Hepatocyte (in vitro differentiated cells): Measurements from ENCODE around the gene USP11. TPM values are rescaled to one million over a fixed set of nuclear protein-coding genes. Genes with fewer than 3 reads are reported as not detected.

Experiments used
- DNase-seq: peaks from one replicate; pipeline ENCODE4 v3.0.0-alpha.2; 2016; ENCODE audit warnings: low spot score
- H2AFZ ChIP-seq: fragments of 200-600 bp; sonication (generic); 2 replicates; pipeline ENCODE4 v1.6.0; 2016; ENCODE audit warnings: antibody characterized with exemption, mild to moderate bottlenecking
- H3K27ac ChIP-seq: fragments of 200-600 bp; sonication (generic); 2 replicates; pipeline ENCODE4 v1.5.1; 2016; ENCODE audit warnings: mild to moderate bottlenecking
- H3K27me3 ChIP-seq: fragments of 200-600 bp; sonication (generic); 2 replicates; pipeline ENCODE4 v1.6.1; 2016
- H3K36me3 ChIP-seq: fragments of 200-600 bp; sonication (generic); replicated peaks from 2 replicates; pipeline ENCODE4 v1.5.1; 2016; ENCODE audit warnings: low read depth; ENCODE audit not compliant: insufficient read depth
- H3K4me1 ChIP-seq: fragments of 200-600 bp; sonication (generic); 2 replicates; pipeline ENCODE4 v1.5.1; 2016; ENCODE audit warnings: mild to moderate bottlenecking, moderate library complexity; ENCODE audit not compliant: insufficient read depth
- H3K4me2 ChIP-seq: fragments of 200-600 bp; sonication (generic); 2 replicates; pipeline ENCODE4 v1.6.0; 2016
- H3K4me3 ChIP-seq: fragments of 200-600 bp; sonication (generic); 2 replicates; pipeline ENCODE4 v1.5.1; 2016; ENCODE audit warnings: mild to moderate bottlenecking
- H3K79me2 ChIP-seq: fragments of 200-600 bp; sonication (generic); 2 replicates; pipeline ENCODE4 v1.6.0; 2017; ENCODE audit warnings: mild to moderate bottlenecking
- H3K9me2 ChIP-seq: fragments of 200-600 bp; sonication (generic); replicated peaks from 2 replicates; pipeline ENCODE4 v1.6.0; 2017; ENCODE audit warnings: mild to moderate bottlenecking; ENCODE audit not compliant: insufficient read depth
- H3K9me3 ChIP-seq: fragments of 200-600 bp; sonication (generic); 2 replicates; pipeline ENCODE4 v1.5.1; 2016; ENCODE audit warnings: low read depth, mild to moderate bottlenecking
- H4K20me1 ChIP-seq: fragments of 200-600 bp; sonication (generic); 2 replicates; pipeline ENCODE4 v1.6.0; 2016; ENCODE audit warnings: mild to moderate bottlenecking; ENCODE audit not compliant: insufficient read depth, poor library complexity, severe bottlenecking
- EZH2 ChIP-seq: fragments of 200-600 bp; sonication (generic); IDR thresholded peaks from 2 replicates; pipeline ENCODE4 v1.6.1; 2016; ENCODE audit warnings: antibody characterized with exemption, mild to moderate bottlenecking, borderline replicate concordance
- EZH2phosphoT487 ChIP-seq: fragments of 200-600 bp; sonication (generic); IDR thresholded peaks from one replicate; pipeline ENCODE4 v1.6.1; 2018; ENCODE audit warnings: antibody characterized with exemption, mild to moderate bottlenecking, low read depth, moderate library complexity; ENCODE audit not compliant: unreplicated experiment, severe bottlenecking
- WGBS: methylation state at CpG from one replicate; pipeline ENCODE4 v1.1.6; 2016; ENCODE audit warnings: low lambda C conversion rate; ENCODE audit errors: missing lambda C conversion rate; 5-methylcytosine and 5-hydroxymethylcytosine counted together
- polyA plus RNA-seq: library from polyadenylated mRNA; unstranded; fragments of >200 nt; fragmentation: Nextera tagmentation; extraction: Ambion mirVana; gene quantifications from 2 replicates; pipeline ENCODE4 v1.2.1, GENCODE V29; 2016
- total RNA-seq: library from RNA; depleted of rRNA; stranded (reverse); fragments of >200 nt; gene quantifications from 2 replicates; pipeline ENCODE4 v1.2.3, GENCODE V29; 2014
- TF ChIP-seq, protein P1 (sequence below): fragments of 200-600 bp; sonication (generic); IDR thresholded peaks from 2 replicates; pipeline ENCODE4 v1.5.1; 2016; ENCODE audit warnings: antibody characterized with exemption, mild to moderate bottlenecking; ENCODE audit not compliant: poor library complexity

USP11 gene
- total and polyA plus RNA-seq, 2 experiments from 2014 or later, result 89.2 to 199 TPM

GRCh38 chrX:47198026-47198686 lies 34.7 kb upstream of the USP11 start:
- WGBS, result 73% methylated on average over 10 of the region's 10 CpGs
- no peaks in the 10 kb centered on the region for H3K9me2 ChIP-seq
- no peaks in the 10 kb centered on the region for H3K36me3 ChIP-seq
- H3K27me3 ChIP-seq, result no peaks in the 10 kb centered on the region
- no peaks in the 10 kb centered on the region for H3K9me3 ChIP-seq
- peaks cover 47% of the 10 kb centered on the region for H4K20me1 ChIP-seq
- TF ChIP-seq EZH2 (no peak), EZH2phosphoT487 (no peak)
- TF ChIP-seq, protein P1, sequence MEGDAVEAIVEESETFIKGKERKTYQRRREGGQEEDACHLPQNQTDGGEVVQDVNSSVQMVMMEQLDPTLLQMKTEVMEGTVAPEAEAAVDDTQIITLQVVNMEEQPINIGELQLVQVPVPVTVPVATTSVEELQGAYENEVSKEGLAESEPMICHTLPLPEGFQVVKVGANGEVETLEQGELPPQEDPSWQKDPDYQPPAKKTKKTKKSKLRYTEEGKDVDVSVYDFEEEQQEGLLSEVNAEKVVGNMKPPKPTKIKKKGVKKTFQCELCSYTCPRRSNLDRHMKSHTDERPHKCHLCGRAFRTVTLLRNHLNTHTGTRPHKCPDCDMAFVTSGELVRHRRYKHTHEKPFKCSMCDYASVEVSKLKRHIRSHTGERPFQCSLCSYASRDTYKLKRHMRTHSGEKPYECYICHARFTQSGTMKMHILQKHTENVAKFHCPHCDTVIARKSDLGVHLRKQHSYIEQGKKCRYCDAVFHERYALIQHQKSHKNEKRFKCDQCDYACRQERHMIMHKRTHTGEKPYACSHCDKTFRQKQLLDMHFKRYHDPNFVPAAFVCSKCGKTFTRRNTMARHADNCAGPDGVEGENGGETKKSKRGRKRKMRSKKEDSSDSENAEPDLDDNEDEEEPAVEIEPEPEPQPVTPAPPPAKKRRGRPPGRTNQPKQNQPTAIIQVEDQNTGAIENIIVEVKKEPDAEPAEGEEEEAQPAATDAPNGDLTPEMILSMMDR, result no peak
- no peak for DNase-seq
- H2AFZ ChIP-seq, result no peak overlapping the region
- H3K4me2 ChIP-seq, result peak overlapping the region; percentile 95
- peaks cover 84% of the 10 kb centered on the region for H3K79me2 ChIP-seq
- no peak overlapping the region for H3K4me3 ChIP-seq
- H3K27ac ChIP-seq, result no peak overlapping the region
- peaks cover 43% of the 10 kb centered on the region for H3K4me1 ChIP-seq

DNA sequence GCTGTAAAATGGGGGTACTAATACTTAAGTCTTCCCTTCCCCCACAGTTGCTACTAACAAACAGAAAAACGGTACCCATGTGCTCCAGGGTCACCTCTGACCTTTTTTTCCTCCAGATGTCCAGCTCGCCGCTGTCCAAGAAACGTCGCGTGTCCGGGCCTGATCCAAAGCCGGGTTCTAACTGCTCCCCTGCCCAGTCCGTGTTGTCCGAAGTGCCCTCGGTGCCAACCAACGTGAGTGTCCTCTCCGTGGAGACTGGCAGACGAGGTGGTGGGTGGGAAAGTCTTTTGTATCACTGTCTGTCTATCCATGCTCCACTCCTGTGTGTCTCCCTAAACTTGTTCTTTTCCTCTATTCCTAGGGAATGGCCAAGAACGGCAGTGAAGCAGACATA lies 34.1 kb upstream of the USP11 start:
- 94% methylated on average over 15 of the region's 15 CpGs for WGBS

DNA sequence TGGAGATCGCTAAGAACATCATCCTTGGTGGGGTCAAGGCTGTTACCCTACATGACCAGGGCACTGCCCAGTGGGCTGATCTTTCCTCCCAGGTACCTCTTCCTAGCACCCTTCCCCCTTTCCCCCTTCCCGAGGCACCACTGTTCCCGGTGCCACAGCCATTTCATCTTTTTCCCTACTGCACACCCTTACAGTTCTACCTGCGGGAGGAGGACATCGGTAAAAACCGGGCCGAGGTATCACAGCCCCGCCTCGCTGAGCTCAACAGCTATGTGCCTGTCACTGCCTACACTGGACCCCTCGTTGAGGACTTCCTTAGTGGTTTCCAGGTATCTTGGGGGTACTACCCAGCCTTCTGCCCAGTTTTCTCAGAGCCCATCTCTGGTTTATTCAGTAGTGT lies 33.5 kb upstream of the USP11 start:
- H3K4me1 ChIP-seq, result peaks cover 43% of the 10 kb centered on the region
- H3K79me2 ChIP-seq, result peaks cover 79% of the 10 kb centered on the region
- no peaks in the 10 kb centered on the region for H3K27me3 ChIP-seq
- no peak overlapping the region for H3K27ac ChIP-seq
- WGBS, result 96% methylated on average over 10 of the region's 10 CpGs
- no peak for TF ChIP-seq EZH2phosphoT487
- H3K9me2 ChIP-seq, result no peaks in the 10 kb centered on the region
- no peaks in the 10 kb centered on the region for H3K36me3 ChIP-seq
- peaks cover 47% of the 10 kb centered on the region for H4K20me1 ChIP-seq
- H3K4me2 ChIP-seq, result no peak overlapping the region
- H3K9me3 ChIP-seq, result no peaks in the 10 kb centered on the region
- H2AFZ ChIP-seq, result no peak overlapping the region
- DNase-seq, result no peak
- H3K4me3 ChIP-seq, result no peak overlapping the region

More for the DNA sequence above, 34.1 kb upstream of the USP11 start:
- Histone ChIP-seq H3K27ac (no peak overlapping the region), H3K27me3 (no peaks in the 10 kb centered on the region), H3K79me2 (peaks cover 84% of the 10 kb centered on the region), H3K36me3 (no peaks in the 10 kb centered on the region), H3K4me3 (no peak overlapping the region), H3K4me1 (peaks cover 43% of the 10 kb centered on the region), H3K9me2 (no peaks in the 10 kb centered on the region), H2AFZ (no peak overlapping the region), H3K9me3 (no peaks in the 10 kb centered on the region), H3K4me2 (peak overlapping the region; percentile 95), H4K20me1 (peaks cover 47% of the 10 kb centered on the region)
- TF ChIP-seq EZH2 (no peak), EZH2phosphoT487 (no peak)
- TF ChIP-seq, protein P1, result no peak
- DNase-seq, result no peak

- H4K20me1 ChIP-seq, result peaks cover 38% of the 10 kb centered on the region
- no peak overlapping the region for H2AFZ ChIP-seq
- H3K4me2 ChIP-seq, result no peak overlapping the region
- no peaks in the 10 kb centered on the region for H3K9me3 ChIP-seq
- peaks cover 68% of the 10 kb centered on the region for H3K79me2 ChIP-seq
- no peaks in the 10 kb centered on the region for H3K9me2 ChIP-seq
- peak overlapping the region; percentile 60 for H3K27ac ChIP-seq
- WGBS, result 88% methylated on average over 9 of the region's 9 CpGs
- peak; percentile 55 for DNase-seq
- H3K4me1 ChIP-seq, result peaks cover 31% of the 10 kb centered on the region
- H3K36me3 ChIP-seq, result no peaks in the 10 kb centered on the region
- no peak overlapping the region for H3K4me3 ChIP-seq
- TF ChIP-seq EZH2 (no peak), EZH2phosphoT487 (no peak)
- TF ChIP-seq, protein P1, result no peak
- no peaks in the 10 kb centered on the region for H3K27me3 ChIP-seq
These were observed 32.2 kb upstream of the USP11 start for GRCh38 chrX:47200385-47201150.
